ENCODE measurements around the gene ABCC8.

GRCh38 chr11:17515443-17516176, 39.0 kb upstream of the ABCC8 start:
- TF ChIP-seq CTCF (conservative IDR thresholded peaks at IDR 0.05) (no peak), EZH2 (IDR thresholded peaks at IDR 0.05; ENCODE audit: low read depth) (no peak)
